Hematopoietic multipotent progenitor cell (in vitro differentiated cells): ENCODE measurements around the gene SPEF2. TPM values are rescaled to one million over a fixed set of nuclear protein-coding genes. Genes with fewer than 3 reads are reported as not detected.
"Not testable (repeated sequence)": the region's sequence is repeated elsewhere in the genome, so short reads cannot be mapped to it uniquely, and the experiment has no call there.

Experiments used
- DNase-seq, 3 donors: peaks; one replicate each; pipeline ENCODE4 v3.0.0-alpha.2; 2011 to 2015; ENCODE audit warnings: low read depth in 2 of 3, low spot score in 2 of 3
- total RNA-seq: library from RNA; depleted of rRNA; stranded (reverse); fragments of >200 nt; gene quantifications from one replicate; pipeline ENCODE4 v1.2.3, GENCODE V29; 2012

The SPEF2 gene
- total RNA-seq, 1 donor = 4.0 TPM

DNA sequence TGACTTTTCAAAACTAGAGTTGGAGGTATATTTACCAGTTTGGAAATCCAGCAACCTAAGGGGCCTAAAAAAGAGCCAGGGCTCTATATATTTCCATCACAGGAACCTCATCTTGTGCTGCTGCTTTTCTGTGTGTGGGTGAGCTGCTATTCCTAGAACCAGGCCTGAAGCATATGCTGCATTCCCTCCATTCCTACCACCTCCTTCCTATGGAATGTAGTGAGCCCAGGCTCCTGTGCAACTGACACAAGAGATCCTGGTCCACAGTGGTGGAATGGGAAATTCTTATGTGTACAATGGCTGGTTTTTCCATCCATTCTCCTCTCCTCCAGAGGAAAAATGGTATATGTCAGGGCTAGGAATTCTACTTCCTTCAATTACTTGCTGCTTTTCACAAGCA is 39.1 kb downstream of the SPEF2 start:
- DNase-seq = no peak

DNA sequence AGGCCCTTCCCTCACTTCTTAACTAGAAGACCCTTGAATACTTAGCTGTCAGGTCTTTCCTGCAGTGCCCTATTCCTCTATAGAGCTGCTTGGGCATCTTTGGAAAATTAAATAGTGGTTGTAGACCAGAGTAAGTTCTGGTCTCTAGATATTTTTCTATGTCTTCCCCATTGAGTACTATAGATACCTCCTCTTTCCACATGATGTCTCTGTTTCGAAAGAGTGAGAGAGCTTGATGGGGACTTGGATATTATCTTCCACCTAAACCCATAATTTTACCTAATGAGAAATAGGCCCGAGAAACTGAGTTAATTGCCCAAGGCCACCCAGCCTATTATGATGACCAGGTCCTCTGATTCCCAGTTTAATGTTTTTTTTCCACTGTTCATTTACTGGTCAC is 40.2 kb downstream of the SPEF2 start:
- DNase-seq = no peak

DNA sequence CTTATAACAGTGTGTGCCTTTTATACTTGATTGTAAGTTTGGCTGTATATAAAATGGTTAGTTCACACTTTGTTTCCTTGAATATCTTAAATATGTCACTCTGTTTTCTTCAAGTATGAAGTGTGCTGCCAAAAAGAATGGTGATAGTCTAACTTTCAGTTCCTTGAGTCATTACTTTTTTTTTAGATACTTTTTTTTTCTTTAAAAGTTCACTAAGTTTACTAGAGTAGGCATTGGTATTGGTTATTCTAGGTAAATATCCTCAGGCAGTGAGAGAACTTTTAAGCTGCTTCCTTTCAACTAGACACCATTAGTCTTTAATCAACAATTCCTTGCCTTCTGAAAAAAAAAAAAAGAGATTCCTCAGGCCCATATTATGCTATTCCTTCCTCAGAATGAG is 41.9 kb downstream of the SPEF2 start:
- no peak for DNase-seq

DNA sequence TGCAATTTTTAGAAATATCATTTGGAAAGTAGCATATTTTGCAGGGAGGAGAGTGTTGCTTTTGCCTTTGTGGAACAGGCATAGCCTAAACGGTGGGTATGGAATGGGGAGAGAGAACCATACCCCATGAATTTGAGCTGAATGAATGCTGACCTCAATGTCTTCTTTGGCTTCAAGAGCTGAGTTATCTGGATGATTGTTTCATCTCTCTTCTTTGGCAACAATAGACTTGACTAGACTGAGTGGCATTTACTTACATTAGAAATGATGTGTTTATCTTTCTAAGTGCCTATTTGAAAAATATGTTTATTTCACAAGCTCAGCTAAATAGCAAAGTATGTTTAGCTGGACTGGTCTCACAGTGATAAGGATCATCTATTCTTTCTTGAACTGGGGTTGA is 42.8 kb downstream of the SPEF2 start:
- DNase-seq = no peak

DNA sequence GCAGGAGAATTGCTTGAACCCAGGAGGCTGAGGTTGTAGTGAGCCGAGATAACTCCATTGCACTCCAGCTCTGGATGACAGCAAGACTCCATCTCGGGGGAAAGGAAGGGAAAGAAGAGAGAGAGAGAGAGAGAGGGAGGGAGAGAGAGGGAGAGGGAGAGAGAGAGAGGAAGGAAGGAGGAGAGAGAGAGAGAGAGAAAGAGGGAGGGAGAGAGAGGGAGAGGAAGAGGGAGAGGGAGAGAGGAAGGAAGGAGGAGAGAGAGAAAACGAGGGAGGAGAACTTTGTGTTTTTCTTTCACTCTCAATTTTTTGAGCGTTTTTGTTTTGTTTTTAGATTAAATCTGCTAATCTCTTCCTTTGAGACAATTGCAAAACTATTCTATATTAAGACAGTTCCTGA is 46.9 kb downstream of the SPEF2 start:
- no peak for DNase-seq

DNA sequence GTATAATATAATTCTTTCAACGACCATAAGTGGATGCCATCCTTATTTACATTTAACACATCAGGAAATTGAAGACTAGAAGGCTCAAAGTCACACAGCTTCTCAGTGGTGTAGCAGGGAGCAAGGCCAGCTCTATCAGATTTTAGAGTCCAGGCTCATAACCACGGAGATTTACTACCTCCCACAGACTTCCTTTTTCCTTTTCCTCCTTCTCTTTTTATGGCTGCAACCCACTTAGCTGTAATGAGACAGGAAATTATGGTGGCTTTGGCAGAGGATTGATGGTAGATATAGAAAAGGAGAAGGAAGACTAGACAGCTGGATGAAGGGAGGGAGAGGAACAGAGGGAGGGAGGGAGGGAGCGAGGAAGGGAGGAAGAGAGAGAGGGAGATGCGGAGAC is 47.4 kb downstream of the SPEF2 start:
- peak in 2 of 3 donors; percentile 36 to 75 for DNase-seq

DNA sequence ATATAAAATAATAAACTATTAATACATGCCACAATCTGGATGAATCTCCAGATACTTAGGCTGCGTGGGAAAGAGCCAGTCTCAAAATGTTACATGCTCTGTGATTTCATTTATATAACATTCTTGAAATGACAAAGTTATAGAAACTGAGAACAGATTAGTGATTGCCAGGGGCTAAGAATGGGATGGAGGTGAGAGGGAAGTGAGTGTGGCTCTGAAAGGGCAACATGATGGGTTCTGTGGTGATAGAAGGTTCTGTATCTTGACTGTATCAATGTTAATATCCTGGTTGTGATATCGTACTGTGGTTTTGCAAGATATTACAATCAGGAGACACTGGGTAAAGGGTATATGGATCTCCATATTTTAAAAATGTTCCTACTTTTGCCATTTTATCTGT is 50.7 kb downstream of the SPEF2 start:
- DNase-seq = no peak

DNA sequence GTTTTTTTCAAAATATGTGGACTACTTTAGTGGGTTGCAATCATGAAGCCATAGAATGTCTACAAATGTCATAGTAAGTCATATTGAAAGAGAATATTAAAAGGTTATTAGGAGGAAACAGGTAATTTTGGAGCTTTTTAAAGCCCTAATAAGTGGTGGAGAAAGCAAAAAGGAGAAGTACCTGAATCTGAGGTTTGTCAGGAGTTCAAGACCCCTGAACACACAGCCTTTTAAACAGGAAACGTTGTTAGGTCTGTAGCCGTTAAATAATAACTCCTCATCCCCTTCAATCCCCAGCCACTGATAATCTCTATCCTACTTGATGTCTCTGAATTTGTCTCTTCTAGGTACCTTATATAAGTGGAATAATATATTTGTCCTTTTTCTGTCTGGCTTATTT is 51.1 kb downstream of the SPEF2 start:
- DNase-seq = no peak

DNA sequence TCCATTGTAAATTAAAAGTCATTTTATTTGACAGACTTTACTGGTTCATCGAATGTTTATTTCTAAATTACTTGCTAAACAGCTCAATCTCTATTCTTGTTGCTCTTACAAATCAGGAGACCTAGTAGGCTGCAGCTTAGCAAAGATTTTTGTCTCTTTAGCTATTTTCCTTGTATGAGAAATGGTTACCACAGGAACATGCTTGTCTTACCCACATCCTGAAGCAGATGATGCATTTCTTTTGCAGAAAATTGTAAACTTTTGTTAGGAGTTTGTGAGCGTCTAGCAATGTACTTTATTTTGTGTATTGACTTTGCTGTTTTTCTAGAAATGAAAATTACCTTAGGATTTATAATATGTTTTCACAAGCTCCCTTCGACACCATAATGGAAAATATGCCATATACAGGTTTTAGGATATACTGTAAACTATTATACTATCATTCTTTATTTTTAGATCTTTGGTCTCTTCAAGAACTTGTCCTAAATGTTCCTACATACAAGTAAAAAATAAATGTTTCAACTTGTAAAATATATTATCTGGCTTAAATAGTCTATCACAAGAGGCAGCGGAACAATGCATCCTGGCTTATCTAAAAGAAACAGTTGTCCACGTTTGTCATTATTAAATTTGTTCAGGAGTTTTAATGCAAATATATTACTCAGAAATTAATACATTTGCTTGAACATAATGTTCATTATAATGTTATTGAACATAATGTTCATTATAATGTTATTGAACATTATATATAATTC is 54.1 kb downstream of the SPEF2 start:
- DNase-seq = peak in 2 of 3 donors; percentile 18 to 66

DNA sequence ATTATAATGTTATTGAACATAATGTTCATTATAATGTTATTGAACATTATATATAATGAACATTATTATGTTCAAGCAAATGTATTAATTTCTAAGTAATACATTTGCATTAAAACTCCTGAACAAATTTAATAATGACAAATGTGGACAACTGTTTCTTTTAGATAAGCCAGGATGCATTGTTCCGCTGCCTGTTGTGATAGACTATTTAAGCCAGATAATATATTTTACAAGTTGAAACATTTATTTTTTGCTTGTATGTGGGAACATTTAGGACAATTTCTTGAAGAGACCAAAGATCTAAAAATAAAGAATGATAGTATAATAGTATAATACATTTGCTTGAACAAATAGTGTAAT is 54.6 kb downstream of the SPEF2 start:
- not testable (repeated sequence) for DNase-seq

DNA sequence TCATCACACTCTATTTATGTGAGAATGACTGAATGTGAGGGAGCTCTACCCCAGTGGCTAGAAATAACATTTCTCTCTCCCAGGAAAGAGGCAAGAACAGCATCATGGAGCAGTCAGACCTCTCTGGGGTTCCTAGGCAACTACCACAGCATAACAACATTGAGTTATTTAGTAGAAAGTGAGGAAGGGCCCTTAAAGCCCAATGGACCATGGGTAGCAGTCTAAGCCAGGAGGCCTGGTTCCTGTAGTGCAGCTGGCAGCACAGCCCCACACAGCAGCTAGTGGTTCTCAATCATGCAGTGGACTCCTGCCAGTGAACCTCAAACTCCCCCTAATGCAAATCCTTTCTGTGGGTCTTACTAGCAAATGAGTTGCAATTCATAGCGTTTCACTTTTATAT is 55.3 kb downstream of the SPEF2 start:
- DNase-seq = peak; percentile 16 to 64 (median 17)

DNA sequence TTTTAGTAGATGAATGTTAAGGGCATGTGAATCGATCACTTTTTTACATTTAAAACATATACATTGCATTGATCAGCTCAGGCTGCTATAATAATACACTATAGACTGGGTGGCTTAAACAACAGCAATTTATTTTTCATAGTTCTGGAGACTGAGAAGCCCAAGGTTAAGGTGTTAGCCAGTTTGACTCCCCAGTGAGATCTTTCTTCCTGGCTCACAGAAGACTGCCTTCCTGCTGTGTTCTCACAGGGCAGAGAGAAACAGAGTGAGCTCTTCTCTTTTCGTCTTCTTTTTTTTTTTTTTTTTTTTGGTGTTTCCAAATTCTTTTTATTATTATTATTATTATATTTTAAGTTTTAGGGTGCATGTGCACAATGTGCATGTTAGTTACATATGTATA is 56.4 kb downstream of the SPEF2 start:
- no peak for DNase-seq

DNA sequence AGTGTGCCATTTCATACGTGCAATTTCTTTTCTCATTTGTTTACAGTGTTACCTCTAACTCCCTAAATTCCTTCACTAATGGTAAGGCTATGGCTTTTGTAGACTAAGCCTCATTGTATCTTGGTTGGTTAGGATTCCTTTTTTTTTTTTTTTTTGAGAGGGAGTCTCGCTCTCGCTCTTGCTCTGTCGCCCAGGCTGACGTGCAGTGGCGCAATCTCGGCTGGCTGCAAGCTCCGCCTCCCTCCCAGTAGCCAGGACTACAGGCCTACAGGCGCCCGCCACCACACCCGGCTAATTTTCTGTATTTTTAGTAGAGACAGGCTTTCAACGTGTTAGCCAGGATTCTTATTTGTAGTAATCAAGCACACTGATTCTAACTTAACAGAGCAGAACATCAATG is 57.7 kb downstream of the SPEF2 start:
- DNase-seq = no peak

DNA sequence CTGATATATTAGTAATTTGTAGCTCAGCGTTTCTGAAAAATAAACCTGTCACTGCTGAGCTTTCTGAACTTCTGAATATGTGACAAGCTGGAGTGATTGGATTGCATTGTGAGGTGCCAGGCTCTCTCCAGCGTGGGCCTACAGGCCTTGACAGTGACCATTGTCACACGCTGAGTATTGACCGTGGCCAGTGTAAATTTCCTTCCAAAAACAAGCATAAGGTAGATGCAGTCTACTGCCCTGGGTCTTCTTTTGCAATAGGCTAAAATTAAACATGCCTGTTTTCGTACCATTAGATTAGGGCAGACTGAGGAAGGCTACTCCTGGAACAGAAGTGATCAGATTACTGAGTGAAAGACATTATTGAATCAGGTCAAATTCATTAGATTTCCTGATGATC is 60.2 kb downstream of the SPEF2 start:
- no peak for DNase-seq

DNA sequence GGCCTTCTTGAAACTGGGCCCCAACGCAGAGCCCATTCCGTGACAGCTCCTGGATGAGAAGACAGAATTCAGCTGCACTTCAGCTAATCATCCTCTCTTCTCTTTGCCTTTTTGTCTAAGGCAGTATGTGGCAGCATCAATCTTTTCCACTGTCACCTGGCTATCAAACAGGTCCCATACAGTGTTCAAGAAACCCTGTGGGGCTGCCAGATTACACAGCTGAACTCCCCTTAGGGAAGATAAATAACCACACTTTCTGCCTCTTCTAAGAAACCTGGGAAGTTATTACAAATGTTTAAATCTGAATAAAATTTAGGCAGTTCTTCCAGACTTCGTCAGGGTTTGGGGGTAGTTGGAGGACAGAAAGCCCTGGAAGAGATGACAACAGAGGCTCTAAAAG is 61.0 kb downstream of the SPEF2 start:
- no peak for DNase-seq

DNA sequence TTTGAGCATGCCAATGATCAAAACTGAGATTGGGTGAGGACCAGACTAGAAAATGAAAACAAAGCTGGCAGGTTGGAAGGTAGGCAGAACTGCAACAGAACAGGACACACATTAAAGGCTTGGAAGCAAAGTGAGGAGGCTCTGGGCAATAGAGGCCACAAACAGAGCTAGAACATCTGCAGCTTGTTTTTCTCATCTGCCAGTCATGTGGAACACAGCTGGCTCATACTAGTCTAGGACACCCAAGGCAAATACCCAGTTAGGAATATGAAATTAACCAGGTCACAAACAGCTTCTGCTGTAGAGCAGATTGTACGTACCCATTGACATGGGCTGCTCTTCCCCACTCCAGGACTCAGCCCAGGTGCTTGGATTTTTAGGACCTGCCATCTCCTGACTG is 61.7 kb downstream of the SPEF2 start:
- no peak for DNase-seq

DNA sequence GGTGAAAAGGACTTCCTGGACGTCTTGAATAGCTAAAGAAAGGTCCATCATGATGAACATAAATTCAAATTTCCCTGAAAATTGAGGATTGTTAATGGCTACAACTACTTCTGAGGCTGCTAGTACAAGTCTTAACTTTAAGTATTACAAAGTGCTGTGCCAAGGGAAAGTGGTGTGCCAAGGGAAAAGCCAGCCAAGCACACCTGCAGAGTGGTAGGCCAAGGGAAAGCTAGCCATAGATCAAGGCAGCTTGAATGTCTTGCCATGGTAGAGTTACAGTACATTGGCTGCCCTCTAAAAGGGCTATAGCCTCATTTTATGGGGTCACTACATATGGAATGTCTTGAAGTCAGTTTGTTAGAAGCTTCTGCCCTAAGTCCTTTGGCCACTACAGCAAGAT is 64.2 kb downstream of the SPEF2 start:
- DNase-seq = no peak

DNA sequence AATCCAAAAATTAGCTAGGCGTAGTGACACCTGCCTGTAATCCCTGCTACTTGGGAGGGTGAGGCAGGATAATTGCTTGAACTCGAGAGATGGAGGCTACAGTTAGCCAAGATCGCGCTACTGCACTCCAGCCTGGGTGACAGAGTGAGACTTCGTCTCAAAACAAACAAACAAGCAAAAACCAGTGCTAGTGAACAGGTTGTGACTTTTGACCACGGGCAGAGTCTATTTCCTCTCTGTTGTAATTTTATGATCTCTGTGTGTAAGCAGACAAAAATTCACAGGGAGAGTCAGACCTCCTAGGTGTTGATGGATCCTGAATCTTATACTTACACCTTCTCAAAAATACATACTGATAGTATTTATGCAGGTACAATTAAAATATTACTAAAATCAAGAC is 65.8 kb downstream of the SPEF2 start:
- no peak for DNase-seq

DNA sequence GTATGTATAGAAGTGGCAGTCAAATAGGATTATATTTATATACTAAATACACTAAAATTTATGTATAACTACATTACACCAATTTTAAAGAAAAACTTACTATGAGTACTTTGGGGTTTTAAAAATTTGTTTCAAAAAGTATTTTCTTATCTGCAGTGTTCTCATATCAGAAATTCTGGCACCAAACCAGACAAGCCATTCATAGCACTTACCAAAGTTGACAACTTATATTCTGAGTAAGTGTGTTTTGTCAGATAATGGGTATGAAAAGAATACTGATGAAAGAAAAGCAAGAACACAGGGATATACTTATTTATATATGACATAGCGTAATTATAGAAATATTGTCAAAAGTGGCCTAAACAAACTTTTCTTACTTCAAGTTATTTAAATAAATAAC is 67.5 kb downstream of the SPEF2 start:
- no peak for DNase-seq

DNA sequence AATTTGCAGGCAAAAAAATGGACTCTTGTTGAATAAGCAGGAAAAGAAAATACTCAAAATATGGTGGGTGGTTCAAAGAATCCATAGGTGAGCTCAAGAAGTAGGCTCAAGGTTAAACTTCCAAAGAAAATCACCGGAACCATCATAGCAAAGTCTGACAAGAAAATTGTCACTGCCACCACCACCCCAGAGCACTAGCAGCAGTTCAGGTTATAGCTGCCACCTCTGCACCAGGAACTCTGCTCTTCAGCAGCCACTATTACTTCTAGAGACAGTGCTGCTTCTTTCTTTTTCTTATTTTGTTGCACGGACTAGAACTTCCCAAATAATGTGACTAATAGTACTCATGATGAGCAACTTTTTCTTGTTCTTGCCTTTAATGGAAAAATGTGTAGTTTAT is 70.3 kb downstream of the SPEF2 start:
- DNase-seq = no peak

DNA sequence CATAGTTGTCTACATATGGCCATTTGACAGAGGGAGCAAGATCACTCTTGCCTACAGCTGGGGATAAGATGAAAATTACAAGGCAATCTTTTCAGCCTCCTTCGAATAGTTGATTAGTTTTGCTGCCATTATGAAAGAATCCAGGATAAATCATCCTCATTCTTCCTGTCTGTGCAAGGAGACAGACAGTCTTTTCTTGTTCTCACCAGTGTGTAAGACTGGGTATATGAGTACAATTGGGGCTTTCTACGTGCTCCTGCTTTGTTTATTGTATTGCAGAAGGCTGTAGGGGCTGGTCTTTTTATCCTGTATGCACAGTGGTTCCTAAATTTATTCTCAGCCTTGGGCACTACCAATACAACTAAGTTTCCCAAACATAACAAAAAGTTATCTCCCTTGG is 76.8 kb downstream of the SPEF2 start:
- no peak for DNase-seq

DNA sequence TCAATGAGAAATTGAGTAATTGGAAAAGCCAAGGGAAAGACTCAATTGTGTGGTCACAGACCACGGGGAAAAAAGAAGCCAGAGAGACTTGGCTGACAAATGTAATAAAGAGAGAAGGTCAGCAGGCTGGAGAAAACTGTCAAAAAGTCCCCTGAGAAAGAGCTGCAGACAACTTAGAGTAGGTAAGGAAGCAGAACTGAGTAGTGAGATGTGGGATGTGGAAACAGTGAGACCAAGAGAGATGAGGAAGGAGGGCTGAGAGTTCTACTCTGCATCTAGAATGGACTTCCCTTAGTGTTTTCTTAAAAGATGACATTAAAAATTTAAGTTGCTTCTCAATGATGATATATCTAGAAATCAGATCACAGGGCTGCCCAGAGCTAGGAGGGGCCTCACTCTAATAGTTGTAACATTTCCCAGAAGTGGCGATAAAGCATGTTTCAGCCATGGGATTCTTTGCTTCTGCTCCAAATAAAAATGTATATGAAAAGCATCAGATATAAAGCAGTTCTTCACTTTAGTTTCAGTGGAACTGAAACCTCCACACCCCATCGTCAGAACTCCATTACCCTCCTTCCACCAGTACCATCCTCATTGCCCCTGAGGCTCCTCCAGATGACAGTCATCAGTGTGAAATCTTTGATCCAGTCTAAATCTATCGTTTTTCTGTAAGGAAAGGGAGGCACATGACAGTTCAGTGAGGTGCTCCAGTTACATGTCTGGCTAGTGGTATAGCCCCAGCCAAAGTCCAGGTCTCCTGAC is 80.6 kb downstream of the SPEF2 start:
- DNase-seq = no peak

DNA sequence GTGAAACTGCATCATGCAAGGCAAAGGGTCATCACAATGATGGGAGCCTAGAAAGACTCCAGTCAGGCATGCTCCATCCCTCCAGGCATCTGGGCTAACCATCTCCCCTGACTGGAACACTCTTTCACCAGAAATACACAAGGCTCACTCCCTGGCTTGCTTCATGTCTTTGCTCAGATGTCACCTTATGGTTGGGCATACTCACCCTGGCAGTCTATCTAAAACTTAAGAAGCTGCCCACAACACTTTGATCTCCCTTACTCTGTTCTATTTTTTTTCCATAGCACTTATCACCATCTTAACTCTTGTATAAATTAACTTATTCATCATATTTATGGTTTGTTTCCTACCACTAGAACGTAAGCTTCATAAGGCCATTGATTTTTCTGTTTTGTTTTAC is 90.0 kb downstream of the SPEF2 start:
- no peak for DNase-seq
